HS-5 (cell line): ENCODE results near the gene FBN3.

Experiments used
- DNase-seq: peaks from one replicate; pipeline ENCODE4 v3.0.0-alpha.2; 2012; ENCODE audit warnings: low read depth

The FBN3 gene

GRCh38 chr19:8148410-8149260 lies 757 bp downstream of the FBN3 start:
- DNase-seq: no peak

GRCh38 chr19:8148088-8148409 lies 1.3 kb downstream of the FBN3 start:
- DNase-seq: no peak

- DNase-seq: no peak
Measured at GRCh38 chr19:8147582-8147978, 1.8 kb downstream of the FBN3 start.

GRCh38 chr19:8146877-8147581 lies 2.4 kb downstream of the FBN3 start:
- no peak for DNase-seq

GRCh38 chr19:8144273-8144995 lies 5.0 kb downstream of the FBN3 start:
- DNase-seq: no peak

GRCh38 chr19:8143041-8143440 lies 6.4 kb downstream of the FBN3 start:
- no peak for DNase-seq

GRCh38 chr19:8142513-8142900 lies 6.9 kb downstream of the FBN3 start:
- DNase-seq: no peak

GRCh38 chr19:8141726-8142512 lies 7.5 kb downstream of the FBN3 start:
- no peak for DNase-seq

- no peak for DNase-seq
Measured at GRCh38 chr19:8138201-8138600, 11.2 kb downstream of the FBN3 start.

GRCh38 chr19:8137425-8137824 lies 12.0 kb downstream of the FBN3 start:
- no peak for DNase-seq

GRCh38 chr19:8135946-8136618 lies 13.3 kb downstream of the FBN3 start:
- DNase-seq: no peak

- DNase-seq: no peak
Measured at GRCh38 chr19:8132858-8133458, 16.4 kb downstream of the FBN3 start.

- DNase-seq: no peak
Measured at GRCh38 chr19:8131517-8131916, 17.9 kb downstream of the FBN3 start.

GRCh38 chr19:8129061-8129618 lies 20.3 kb downstream of the FBN3 start:
- DNase-seq: no peak

- no peak for DNase-seq
Measured at GRCh38 chr19:8128551-8128950, 20.8 kb downstream of the FBN3 start.

- DNase-seq: no peak
Measured at GRCh38 chr19:8127311-8127710, 22.1 kb downstream of the FBN3 start.

GRCh38 chr19:8126511-8126910 lies 22.9 kb downstream of the FBN3 start:
- no peak for DNase-seq

- DNase-seq: no peak
Measured at GRCh38 chr19:8126008-8126407, 23.4 kb downstream of the FBN3 start.

- DNase-seq: no peak
Measured at GRCh38 chr19:8123683-8124082, 25.7 kb downstream of the FBN3 start.

GRCh38 chr19:8120636-8121480 lies 28.5 kb downstream of the FBN3 start:
- no peak for DNase-seq
